Measurements from ENCODE around the gene PIEZO2.

GRCh38 chr18:10937743-10938640 is 211.4 kb downstream of the PIEZO2 start:
- TF ChIP-seq CTCF (IDR thresholded peaks at IDR 0.05) (no peak), EP300 (IDR thresholded peaks at IDR 0.05) (no peak), POLR2A (IDR thresholded peaks at IDR 0.05) (no peak)

All from ovary (tissue), 3 donors.